Measurements from ENCODE around the gene RPTOR.

GRCh38 chr17:80618304-80618703 is 73.7 kb downstream of the RPTOR start:
- TF ChIP-seq, protein P1, sequence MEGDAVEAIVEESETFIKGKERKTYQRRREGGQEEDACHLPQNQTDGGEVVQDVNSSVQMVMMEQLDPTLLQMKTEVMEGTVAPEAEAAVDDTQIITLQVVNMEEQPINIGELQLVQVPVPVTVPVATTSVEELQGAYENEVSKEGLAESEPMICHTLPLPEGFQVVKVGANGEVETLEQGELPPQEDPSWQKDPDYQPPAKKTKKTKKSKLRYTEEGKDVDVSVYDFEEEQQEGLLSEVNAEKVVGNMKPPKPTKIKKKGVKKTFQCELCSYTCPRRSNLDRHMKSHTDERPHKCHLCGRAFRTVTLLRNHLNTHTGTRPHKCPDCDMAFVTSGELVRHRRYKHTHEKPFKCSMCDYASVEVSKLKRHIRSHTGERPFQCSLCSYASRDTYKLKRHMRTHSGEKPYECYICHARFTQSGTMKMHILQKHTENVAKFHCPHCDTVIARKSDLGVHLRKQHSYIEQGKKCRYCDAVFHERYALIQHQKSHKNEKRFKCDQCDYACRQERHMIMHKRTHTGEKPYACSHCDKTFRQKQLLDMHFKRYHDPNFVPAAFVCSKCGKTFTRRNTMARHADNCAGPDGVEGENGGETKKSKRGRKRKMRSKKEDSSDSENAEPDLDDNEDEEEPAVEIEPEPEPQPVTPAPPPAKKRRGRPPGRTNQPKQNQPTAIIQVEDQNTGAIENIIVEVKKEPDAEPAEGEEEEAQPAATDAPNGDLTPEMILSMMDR (IDR thresholded peaks at IDR 0.05; ENCODE audit: extremely low read depth in 1 of 2, insufficient read depth in 1 of 2, low read depth in 1 of 2, low read length in 2 of 2) = no peak
- TF ChIP-seq POLR2AphosphoS5 (IDR thresholded peaks at IDR 0.05; ENCODE audit: insufficient read depth, low read depth, low read length) (no peak), FOS (IDR thresholded peaks at IDR 0.05; ENCODE audit: borderline replicate concordance, insufficient read depth, low read length) (no peak), EZH2 (IDR thresholded peaks at IDR 0.05; ENCODE audit: borderline replicate concordance, low read depth, low read length, severe bottlenecking) (no peak), POLR2A (IDR thresholded peaks at IDR 0.05; ENCODE audit: low read depth, low read length) (no peak), GATA2 (IDR thresholded peaks at IDR 0.05; ENCODE audit: insufficient read depth, insufficient read length, low read depth, low read length) (no peak), MYC (IDR thresholded peaks at IDR 0.05; ENCODE audit: low read depth, low read length) (no peak), JUN (IDR thresholded peaks at IDR 0.05; ENCODE audit: borderline replicate concordance, insufficient read depth, insufficient read length, low read depth) (no peak)
- TF ChIP-seq, protein P2, sequence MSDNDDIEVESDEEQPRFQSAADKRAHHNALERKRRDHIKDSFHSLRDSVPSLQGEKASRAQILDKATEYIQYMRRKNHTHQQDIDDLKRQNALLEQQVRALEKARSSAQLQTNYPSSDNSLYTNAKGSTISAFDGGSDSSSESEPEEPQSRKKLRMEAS (IDR thresholded peaks at IDR 0.05; ENCODE audit: insufficient read depth, insufficient read length) = no peak

All from endothelial cell of umbilical vein (primary cell).